GM19099 (cell line): ENCODE data around the gene ZNF136.

ENCODE experiments used
- POLR2A ChIP-seq: IDR thresholded peaks from 3 replicates; pipeline ENCODE4 v1.6.1; 2011; ENCODE audit warnings: low read depth; ENCODE audit not compliant: insufficient read length; ENCODE audit errors: extremely low read depth

Gene ZNF136

DNA sequence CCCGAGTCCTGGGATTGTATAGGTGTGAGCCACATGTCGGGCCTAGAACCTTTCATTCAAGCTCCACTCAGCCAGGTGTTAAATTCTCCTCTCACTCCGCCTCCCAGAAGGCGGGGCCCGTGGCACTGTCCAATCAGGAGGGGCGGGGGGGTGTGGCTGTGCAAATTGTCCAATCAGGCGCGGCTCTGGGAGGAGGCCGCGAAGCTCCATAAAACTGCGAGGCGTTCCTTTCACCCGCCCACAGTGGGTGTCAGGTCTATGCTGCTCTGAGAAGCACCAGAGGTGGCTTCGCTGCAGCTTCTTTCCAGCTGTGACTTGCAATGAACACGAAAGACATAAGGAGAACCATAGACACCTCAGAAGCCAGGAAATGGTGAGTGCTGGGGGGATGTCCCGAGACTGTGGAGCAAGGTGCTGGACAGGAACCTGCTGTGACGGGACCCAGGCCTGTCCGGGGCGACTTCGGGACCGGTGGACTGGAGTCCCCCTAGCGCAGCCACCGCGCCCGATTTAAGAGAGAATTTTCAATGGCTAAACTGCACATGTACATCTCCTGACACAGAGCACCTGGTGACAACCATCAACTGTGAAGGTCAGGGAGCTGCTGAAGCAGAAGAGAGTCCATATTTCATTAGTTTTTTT is 3.0 kb upstream of the ZNF136 start:
- TF ChIP-seq POLR2A = no peak

DNA sequence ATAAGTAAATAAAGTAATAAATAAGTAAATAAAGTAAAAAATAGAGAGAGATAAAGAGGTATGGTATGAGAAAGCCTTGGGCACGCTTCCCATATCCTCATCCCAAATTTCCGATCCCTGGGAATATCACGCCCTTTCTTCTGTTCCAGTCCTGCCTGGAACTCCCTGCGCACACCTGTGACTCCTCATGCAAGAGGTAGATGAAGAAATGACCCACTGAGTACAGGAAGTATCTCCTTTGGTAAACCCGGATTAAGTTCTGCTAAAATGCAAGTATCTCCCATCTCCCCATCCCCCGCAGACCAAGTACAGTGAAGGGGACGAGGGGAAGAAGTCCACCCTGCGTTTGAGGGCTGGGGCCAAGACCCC is 399 bp upstream of the ZNF136 start:
- no peak for TF ChIP-seq POLR2A

DNA sequence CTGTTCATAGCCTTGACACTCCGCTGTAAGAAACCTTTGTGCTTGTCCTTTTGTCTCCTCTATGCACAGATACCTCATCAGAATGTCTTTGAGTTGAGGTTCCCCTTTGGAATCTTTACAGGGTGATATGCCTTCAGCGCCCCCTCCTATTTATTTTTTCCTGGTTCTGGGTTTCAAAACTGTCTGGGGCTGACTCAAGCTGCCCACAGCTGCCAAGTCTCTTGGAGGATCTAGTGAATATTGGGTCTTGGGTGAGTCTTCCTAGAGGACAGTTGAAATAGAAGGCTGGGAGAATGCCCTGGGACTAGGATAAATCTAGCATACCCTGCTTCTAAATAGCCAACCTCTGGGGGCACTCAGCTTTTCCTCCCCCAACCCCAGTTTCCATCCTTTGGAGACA is 930 bp downstream of the ZNF136 start:
- no peak for TF ChIP-seq POLR2A

DNA sequence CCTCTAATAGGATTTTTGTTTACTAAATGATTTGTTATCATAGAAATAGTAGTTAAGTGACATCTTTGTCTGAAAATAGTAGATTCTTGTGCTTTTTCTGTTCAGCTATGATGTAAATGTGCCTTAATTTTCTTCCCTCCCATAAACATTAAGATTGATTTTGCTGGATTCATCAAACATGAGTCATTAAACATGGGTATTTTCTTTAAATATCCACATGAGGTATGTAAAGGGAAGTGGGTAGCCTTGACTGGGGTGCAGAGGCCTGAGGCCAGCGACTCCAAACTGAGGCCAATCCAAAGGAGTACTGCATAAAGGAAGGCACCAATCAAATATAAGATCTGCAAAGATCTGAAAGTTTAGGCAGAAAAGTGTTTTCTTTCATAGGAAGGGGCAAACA is 3.7 kb downstream of the ZNF136 start:
- no peak for TF ChIP-seq POLR2A

DNA sequence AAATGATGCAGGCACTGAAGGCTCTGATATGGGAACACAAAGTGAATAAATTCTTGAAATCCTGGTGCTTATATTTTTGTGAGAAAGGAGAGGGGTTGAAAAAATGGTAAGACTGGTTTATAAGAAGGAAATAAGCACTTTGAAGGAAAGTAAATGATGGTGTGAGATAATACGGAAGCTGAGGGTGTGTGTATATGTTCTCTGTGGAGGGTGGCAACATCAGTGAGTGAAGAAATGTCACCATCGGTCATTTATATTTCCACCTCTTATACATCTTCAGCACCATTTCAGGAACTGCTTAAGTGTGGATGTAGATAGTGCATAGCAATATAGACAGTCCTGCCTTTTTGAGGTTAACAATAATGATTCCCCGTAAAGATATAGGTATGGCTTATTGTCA is 17.5 kb downstream of the ZNF136 start:
- TF ChIP-seq POLR2A = no peak

DNA sequence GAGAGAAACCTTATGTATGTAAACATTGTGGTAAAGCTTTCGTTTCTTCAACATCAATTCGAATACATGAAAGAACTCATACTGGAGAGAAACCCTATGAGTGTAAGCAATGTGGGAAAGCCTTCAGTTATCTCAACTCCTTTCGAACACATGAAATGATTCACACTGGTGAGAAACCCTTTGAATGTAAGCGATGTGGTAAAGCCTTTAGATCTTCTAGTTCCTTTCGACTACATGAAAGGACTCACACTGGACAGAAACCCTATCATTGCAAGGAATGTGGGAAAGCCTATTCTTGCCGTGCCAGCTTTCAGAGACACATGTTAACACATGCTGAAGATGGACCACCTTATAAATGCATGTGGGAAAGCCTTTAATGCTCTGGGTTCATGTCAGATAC is 24.7 kb downstream of the ZNF136 start:
- TF ChIP-seq POLR2A = no peak

DNA sequence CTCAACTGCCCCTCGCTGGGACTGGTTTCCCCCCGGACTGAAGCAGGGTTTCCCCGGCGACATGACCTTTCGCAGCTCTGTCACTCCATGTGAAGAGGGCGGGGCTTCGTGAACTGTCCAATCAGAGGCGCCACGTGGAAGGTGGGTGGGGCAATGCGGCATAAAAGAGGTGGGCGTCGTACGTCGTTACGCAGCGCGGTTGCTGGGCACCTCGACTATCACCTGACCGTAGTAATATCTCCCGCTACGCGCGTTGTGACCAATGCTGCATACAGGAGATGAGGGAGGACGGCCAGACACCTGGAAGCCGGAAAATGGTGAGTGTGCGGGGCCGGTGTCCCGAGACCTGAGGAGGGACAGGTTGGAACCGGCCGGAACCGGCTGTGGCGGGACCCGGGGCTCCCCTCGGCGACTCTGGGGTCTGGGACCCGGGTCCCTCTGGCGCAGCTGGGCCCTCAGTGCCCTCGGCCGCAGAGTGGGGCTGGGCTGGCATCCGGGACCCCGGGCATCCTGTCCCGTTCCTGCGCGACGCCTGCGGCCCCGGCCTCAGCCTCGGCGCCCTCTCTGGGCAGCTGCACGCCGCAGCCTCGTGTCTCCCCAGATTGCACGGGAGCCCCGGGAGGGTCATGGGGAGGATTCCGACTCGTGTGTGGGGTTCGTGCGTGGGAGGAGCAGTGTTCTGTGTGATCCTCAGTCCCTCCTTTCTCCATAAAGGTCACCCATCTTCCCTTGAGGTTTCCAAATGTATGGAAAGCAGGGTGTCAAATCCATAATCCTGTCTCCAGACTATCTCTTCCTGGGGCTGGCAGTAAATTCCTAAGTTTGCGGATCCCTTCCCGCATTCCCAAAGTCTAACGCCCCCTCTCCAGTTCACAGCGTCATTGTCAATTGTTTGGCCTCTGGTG is 32.2 kb downstream of the ZNF136 start:
- no peak for TF ChIP-seq POLR2A

DNA sequence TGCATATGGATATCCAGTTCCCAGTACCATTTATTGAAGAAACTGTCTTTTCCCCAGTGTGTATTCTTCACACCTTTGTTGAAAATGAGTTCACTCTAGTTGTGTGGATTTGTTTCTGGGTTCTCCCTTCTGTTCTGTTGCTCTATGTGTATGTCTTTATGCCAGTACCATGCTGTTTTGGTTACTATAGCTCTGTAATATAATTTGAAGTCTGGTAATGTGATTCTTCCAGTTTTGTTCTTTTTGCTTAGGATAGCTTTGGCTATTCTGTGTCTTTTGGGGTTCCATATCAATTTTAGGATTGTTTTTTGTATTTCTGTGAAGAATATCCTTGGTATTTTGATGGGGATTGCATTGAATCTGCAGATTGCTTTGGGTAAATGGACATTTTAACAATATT is 35.2 kb downstream of the ZNF136 start:
- no peak for TF ChIP-seq POLR2A

DNA sequence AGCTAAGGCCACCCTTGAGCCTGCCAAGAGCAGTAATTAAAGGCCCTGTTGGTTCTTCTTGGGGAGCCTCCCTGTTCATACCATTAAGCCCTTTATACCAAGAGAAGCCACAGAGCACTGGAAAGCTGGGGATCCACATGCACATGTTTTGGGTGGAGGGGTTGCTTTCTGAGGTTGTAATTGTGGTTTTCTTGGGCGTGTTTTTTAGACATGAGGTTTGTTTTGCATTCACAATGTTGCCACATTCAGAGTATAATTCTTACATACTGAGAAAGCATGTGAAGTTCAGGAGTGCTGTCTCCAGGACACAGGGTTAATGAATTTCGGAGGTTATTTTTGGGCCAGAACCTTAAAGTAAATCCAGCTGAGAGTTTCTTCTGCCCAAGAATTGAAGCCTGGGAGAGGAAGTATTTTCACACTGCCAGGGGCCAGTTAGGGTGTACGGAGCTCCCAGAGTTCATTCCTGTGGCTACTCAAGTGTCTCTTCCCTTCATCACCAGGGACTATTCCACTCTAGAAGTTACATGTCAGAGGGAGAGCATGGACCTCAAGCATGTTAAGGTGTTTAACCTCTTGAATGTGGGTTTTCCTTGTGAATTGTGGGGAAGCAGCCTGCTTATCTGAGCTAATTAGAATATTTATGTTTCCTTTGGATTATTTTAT is 37.0 kb downstream of the ZNF136 start:
- TF ChIP-seq POLR2A = no peak

DNA sequence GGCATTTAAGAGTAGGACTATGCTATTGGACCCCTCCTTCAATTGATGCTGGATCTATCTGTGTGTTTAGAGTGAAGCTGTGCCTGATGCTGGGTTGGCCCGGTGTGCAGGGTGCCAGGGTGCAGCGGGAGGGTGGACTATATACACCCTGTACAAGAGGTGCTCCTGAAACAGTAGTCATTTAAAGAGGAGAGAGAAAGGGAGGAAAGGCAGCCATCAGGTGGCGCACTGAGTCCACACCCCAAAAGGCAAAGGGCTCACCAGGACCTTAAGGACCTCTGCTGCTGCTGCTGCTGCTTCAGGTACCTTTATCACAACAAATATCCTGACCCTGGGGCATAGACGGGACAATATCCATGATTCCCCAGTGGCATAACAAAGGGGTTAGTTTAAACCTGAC is 39.4 kb downstream of the ZNF136 start:
- TF ChIP-seq POLR2A = no peak

DNA sequence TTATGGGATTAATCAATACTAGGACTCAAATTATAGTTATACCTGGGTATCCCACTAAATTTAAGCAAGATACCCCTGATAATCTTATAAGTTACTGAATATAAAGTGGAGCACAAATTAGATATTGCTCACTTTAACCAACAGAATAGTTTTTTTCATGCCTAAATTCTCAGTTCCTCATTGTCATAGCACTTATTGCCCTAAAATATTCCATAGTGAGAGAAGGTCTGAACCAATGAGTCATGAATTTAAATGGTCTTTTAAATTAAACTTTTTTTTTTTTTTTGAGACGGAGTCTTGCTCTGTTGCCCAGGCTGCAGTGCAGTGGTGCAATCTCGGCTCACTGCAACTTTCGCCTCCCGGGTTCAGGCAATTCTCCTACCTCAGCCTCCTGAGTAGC is 42.4 kb downstream of the ZNF136 start:
- no peak for TF ChIP-seq POLR2A

DNA sequence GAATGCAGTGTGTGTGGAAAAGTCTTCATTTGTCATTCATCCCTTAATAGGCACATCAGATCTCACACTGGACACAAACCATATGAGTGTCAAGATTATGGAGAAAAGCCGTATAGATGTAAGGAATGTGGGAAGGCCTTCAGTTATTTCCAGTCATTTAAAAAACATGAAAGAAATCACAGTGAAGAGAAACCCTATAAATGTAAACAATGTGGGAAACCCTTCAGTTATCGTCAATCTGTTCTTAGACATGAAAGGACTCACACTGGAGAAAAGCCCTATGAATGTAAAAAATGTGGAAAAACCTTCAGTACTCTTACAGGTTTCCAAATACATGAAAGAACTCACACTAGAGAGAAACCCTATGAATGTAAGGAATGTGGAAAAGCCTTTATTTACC is 45.3 kb downstream of the ZNF136 start:
- TF ChIP-seq POLR2A = no peak

DNA sequence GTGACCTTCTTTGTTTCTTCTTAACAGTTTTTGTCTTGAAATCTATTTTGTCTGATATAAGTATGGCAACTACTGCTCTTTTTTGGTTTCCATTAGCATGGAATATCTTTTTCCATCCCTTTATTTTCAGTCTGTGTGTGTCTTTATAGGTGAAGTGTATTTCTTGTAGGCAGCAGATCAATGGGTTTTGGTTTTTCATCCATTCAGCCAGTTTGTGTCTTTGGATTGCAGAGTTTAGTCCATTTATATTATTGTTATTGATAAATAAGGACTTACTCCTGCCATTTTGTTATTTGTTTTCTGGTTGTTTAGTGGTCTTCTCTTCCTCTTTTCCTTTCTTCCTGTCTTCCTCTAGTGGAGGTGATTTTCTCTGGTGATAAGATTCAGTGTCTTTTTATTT is 54.4 kb downstream of the ZNF136 start:
- no peak for TF ChIP-seq POLR2A

DNA sequence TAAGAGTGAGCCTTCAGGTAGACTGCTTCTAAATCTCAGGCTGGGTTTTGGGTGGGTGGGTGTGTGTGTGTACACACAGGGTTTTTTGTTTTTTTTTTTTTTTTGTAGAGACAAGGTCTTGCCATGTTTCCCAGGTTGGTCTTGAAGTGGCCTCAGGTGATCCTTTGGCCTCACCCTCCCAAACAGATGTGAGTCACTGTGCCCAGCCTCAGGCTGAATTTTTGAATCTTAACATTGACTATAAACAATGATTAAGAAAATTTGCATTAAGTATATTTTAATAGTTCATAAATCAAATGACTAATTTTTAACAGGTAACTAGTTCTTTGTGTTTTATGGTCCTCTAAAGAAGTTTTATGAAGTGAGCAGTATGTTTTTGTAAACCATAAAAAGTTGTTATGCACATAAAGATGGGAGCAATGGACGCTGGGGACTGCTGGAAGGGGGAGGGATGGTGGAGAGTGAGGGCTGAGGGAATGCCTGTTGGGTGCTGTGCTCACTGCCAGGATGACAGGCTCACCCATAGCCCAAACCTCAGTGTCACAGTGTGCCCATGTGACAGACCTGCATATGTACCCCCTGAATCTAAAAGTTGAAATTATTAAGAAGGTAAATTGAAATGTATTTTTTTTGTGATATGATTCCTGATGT is 60.2 kb downstream of the ZNF136 start:
- TF ChIP-seq POLR2A = no peak

DNA sequence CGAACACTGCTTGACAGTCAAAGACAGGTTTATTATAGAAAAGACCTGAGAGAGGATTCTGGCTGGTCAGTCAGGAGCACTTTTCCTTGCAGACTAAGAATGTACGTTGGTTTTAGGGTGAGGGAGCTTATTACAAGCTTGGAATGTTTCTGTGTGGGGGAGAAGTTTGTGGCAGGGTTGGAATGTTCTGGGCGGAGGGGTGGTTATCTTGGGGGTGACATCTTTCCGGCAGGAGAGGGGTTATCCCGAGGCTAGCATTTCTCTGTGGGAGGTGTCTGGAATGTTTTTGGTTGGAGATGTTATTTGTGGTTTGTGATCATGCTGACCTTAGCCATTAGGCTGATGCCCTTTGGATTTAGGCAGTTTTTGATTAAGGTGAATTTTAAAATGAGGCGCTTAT is 61.8 kb downstream of the ZNF136 start:
- TF ChIP-seq POLR2A = no peak
